RWPE1 (cell line): Measurements from ENCODE around the gene CDH13.

ENCODE experiments used
- CTCF ChIA-PET: fragments of 350-600 bp; sonication (Branson Sonifier 250); formaldehyde crosslinking; extraction: SDS; loops from one replicate; lab custom pipeline; 2021; lab: Yijun Ruan, JAX
- POLR2A ChIA-PET: fragments of 400-600 bp; formaldehyde crosslinking; extraction: SDS; loops from one replicate; lab custom pipeline; 2020; ENCODE audit warnings: antibody characterized with exemption; ENCODE audit not compliant: low non-redundant PET; lab: Yijun Ruan, JAX
- DNase-seq: peaks from one replicate; pipeline ENCODE4 v3.0.0; 2012; ENCODE audit warnings: low spot score
- H3K27ac ChIP-seq: fragments of 450-650 bp; 2 replicates; pipeline ENCODE4 v1.5.1; 2017
- CTCF ChIP-seq: fragments of 450-650 bp; conservative IDR thresholded peaks from 2 replicates; pipeline ENCODE4 v1.5.1; 2017; ENCODE audit warnings: low read depth, mild to moderate bottlenecking

The CDH13 gene

GRCh38 chr16:82808036-82808435 lies 181.3 kb downstream of the CDH13 start:
- no peak for TF ChIP-seq CTCF
- POLR2A ChIA-PET = no interaction called here
- no peak for DNase-seq
- no peak overlapping the region for H3K27ac ChIP-seq
- CTCF ChIA-PET = interaction anchor here (0.7 kb wide), 1 partner anchor 179 kb away, joined by 3 read pairs; no protein-coding TSS in a partner anchor

GRCh38 chr16:82810077-82810476 lies 183.3 kb downstream of the CDH13 start:
- TF ChIP-seq CTCF = no peak

GRCh38 chr16:82814059-82814458 lies 187.3 kb downstream of the CDH13 start:
- ChIA-PET POLR2A (no interaction called here), CTCF (no interaction called here)
- TF ChIP-seq CTCF = no peak
- H3K27ac ChIP-seq = no peak overlapping the region
- no peak for DNase-seq

More at GRCh38 chr16:82810077-82810476, 183.3 kb downstream of the CDH13 start:
- no peak for DNase-seq
- H3K27ac ChIP-seq = no peak overlapping the region
- CTCF ChIA-PET = no interaction called here
- POLR2A ChIA-PET = no interaction called here

GRCh38 chr16:82819286-82819685 lies 192.5 kb downstream of the CDH13 start:
- ChIA-PET POLR2A (no interaction called here), CTCF (no interaction called here)
- no peak for DNase-seq
- no peak overlapping the region for H3K27ac ChIP-seq
- no peak for TF ChIP-seq CTCF

DNA sequence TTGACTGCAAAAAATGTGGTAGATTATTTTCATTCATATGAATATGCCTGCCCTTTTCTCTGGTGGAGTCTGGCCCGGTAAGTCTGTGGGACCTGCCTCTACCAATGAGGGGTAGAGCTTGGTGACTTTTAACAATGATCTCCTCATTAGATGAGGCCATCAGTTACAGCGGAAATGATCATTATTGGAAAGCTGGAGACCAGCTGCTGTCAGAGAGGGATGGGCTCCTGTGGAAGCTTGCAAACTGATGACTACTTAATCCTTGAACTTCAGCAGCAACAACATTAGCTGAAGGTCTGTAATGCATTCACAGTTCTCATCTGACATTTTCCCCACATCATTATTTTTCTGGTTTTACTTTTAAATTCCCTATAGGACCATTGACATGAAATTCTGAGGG lies 194.1 kb downstream of the CDH13 start:
- ChIA-PET CTCF (interaction anchor here (0.6 kb wide), 1 partner anchor 100 kb away, joined by 4 read pairs; no protein-coding TSS in a partner anchor), POLR2A (no interaction called here)
- no peak overlapping the region for H3K27ac ChIP-seq
- no peak for TF ChIP-seq CTCF
- no peak for DNase-seq

GRCh38 chr16:82824408-82824807 lies 197.6 kb downstream of the CDH13 start:
- CTCF ChIA-PET = no interaction called here
- TF ChIP-seq CTCF = no peak
- DNase-seq = no peak
- H3K27ac ChIP-seq = no peak overlapping the region
- POLR2A ChIA-PET = no interaction called here
